GM21576 (cell line): ENCODE measurements around the gene ATP5ME.
A peak's percentile ranks its signal among the peaks of the same experiment; 100 is the strongest.
"Not testable (repeated sequence)": the region's sequence is repeated elsewhere in the genome, so short reads cannot be mapped to it uniquely, and the experiment has no call there.

Source experiments
- ATAC-seq: cut with Tn5 transposase; IDR thresholded peaks from one replicate; pipeline ENCODE4 v1.9.1; 2021; ENCODE audit warnings: mild to moderate bottlenecking, moderate library complexity; ENCODE audit not compliant: unreplicated experiment

Gene ATP5ME, protein sequence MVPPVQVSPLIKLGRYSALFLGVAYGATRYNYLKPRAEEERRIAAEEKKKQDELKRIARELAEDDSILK

DNA sequence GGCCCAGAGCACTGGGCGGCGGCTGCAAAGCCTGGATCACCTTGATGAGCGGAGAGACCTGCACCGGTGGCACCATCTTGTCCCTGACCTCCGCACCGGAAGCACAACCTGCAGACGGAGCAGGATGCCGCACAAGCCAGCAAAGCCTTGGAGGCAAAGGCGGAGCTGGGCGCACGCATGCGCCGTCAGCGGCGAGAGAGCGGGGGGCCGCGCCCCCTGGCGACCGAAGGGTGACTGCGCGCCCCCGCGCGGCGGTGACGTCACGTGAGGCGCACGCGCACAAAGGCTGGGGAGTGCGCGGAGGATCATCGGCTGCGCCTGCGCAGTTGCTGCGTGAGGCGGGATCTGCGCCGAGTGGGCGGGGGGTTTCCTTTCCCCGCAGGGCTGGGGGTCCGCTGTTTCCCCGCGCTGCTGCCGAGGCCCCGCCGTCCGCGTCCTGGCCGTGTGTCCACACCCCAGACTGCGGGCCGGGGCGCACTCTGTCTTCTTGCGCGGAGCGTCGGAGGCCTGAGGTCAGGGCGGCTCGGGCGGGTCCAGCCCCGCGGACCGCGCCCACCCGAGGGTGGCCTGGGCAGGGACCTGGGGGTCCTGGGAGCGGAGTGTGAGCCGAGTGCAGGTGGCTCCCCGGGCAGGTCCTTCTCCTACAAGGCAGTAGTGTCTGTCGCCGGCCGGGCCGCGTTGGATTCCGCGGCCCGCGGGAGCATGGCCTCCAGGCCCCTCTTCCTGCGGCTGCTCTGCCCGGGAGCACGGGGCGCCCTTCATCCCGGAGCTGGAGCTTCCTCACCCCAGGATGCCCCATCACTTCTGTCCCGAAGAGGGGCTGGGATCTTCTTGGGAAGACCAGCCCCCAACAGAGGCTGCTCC, at the start of gene ATP5ME, which contains the start of gene MYL5:
TSS of gene ATP5ME (minus strand) at position 105 of the 864 bp plus-strand sequence. CDS start at position 76, 29 bp downstream.
TSS of gene MYL5 (plus strand) at position 371 of the 864 bp plus-strand sequence. CDS start 3,485 bp downstream, outside the sequence.
- ATAC-seq = peak; percentile 73

DNA sequence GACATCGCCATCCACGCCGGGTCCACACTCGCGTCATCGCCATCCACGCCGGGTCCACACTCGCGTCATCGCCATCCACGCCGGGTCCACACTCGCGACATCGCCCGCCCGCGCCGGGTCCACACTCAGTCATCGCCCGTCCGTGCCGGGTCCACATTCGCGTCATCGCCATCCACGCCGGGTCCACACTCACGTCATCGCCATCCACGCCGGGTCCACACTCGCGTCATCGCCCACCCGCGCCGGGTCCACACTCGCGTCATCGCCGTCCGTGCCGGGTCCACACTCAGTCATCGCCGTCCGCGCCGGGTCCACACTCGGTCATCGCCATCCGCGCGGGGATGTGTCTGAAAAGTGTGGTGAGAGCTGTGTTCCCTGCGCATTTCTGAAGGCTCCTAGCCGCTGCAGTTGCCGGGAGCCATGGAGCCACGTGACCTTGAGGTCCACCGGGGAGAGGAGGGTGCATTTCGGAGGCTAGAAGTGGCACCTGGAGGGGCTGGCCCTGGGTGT, 48.8 kb upstream of the ATP5ME start:
- ATAC-seq = no peak

DNA sequence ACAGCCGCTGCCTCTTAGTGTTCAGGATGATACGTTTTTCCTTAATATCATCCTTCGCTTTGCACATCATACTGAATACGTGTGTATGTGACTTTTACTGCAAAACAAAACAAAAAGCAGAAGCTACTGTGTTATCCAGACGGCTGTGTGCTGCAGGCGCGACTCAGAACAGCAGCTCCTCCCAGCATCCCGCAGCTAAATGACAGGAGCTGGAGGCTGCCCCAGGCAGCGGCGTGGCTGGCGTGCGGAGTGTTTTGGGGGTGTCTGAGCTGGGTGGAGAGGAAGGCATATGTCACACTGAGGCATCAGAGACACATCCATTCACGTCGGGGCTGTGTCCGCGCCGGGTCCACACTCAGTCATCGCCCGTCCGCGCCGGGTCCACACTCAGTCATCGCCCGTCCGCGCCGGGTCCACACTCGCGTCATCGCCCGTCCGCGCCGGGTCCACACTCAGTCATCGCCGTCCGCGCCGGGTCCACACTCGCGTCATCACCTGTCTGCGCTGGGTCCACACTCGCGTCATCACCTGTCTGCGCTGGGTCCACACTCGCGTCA, 48.2 kb upstream of the ATP5ME start:
- ATAC-seq = no peak

DNA sequence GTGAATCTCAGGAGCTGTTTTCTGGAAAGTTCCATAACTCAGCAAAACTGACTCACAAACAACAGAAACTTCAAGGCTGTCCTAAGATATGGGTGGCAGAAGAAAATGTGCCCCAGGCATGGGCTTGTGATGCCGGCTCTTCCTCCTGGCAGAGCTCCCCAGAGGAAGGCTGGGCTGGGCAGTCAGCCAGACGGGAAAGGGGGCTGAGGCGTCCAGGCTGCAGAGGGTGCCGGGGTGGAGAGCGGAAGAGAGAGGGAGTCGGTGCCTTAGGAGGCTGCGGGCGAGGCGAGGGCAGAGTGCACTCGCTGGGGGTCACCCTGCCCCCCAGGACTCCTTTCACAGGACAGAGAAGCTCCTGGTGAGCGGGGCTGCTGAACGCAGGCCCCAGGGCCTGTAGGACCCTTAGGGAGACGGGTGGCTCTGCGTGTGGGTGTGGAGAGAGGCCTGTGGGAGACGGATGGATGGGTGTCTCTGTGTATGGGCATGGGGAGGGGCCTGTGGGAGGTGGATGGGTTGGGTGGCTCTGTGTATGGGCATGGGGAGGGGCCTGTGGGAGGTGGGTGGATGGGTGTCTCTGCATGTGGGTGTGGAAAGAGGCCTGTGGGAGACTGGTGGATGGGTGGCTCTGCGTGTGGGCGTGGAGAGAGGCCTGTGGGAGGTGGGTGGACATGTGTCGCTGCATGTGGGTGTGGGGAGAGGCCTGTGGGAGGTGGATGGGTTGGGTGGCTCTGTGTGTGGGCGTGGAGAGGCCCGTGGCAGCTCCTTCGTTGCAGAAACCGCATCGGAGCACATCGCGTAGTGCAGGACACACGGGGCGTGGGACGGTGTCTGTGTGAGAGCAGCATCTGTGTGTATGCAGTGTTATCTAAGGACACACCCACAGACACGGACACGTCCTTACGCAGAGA, 47.4 kb upstream of the ATP5ME start:
- ATAC-seq = no peak

DNA sequence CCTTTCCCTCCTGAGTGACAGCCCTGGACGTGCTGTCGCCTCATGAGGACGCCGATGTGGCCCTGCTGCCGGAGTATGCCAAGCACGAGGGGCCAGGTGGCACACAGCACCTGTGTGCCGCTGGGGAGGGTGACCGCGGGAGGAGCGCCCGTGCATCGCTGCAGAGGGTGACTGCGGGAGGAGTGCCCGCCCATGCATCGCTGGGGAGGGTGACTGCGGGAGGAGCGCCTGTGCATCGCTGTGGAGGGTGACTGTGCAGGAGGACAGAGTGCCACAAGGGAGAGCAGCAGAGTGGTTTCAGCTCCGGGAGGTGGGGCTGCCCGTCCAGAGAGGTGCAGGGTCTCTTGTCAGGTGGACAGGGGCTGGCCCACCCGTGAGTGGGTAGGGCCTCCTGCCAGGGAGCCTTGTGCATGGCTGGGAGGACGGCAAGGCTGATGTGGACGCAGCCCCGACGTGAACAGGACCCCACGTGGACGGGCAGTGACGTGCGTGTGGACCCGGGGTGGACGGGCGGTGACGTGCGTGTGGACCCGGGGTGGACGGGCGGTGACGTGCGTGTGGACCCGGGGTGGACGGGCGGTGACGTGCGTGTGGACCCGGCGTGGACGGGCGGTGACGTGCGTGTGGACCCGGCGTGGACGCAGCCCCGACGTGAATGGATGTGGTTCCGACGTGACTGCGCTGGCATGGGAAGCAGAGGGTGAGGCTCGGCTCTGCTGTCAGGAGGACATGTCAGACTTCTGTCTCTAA, 46.2 kb upstream of the ATP5ME start:
- no peak for ATAC-seq

DNA sequence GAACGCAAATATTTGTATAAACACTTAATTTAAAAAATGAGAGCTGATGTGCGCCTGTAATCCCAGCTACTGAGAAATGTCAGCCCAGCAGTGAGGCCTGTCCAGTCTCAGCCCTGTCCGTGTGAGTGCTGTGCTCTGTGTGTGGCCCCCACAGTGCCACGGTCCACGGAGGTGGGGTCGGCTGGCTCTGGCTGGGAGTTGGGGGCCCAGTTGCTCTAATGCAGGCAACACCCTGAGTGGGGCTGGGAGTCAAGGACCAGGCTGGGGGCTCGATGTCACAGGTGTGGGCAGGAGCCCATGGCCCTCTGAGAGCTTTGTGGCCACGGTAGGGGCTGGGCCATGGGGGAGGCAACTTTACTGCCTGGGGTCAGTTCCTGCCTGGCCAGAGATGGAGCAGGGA, 44.4 kb upstream of the ATP5ME start:
- ATAC-seq = no peak

DNA sequence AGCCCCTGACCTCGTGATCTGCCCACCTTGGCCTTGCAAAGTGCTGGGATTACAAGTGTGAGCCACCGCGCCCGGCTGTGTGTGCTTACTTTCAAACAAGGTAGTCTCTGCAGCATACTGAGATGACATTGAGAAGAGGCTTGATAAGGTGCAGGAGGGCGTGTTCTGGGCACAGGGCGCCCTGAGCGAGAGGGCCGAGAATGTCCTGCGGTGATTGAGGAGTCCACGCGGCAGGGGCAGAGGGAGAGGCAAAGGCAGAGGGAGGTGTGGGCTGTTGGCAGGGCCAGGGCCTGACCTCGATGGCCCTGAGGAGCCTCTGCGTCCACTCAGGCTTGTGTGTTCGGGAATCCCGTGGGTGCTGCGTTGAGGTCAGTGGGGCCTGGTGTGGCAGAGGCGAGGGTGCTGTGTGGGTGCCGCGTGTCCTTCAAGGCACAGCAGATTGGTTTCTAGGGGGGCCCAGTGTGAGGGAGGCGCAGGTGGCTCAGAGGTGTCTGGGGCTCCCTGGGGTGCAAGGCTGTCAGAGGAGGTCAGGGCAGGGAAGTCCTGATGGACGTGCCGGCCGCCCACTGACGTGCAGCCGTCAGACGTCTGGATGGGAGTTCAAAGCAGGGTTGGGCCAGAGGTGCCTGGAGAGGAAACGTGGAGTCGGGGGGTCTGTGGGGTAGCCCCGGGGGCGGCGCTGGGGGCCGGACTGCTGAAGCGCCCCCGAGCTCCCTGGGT, 43.7 kb upstream of the ATP5ME start:
- ATAC-seq = no peak

DNA sequence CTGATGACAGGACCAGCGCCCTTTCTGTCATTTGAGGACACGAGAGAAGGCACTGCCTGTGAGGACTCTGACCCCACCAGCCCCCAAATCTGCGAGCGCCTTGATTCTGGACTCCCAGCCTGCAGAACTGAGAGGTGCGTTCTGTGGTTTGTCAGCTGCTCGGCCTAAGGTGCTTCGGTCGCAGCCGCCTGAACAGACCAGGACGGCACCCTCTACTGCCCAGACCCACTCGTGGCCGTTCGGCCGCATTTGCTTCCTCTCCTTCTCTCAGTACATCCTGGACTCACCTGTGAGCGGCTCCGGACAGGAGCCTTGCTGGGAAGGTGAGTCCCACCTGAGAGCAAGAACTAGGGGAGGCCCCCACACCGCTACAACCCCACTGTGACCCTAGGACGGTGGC, 40.0 kb upstream of the ATP5ME start:
- no peak for ATAC-seq

DNA sequence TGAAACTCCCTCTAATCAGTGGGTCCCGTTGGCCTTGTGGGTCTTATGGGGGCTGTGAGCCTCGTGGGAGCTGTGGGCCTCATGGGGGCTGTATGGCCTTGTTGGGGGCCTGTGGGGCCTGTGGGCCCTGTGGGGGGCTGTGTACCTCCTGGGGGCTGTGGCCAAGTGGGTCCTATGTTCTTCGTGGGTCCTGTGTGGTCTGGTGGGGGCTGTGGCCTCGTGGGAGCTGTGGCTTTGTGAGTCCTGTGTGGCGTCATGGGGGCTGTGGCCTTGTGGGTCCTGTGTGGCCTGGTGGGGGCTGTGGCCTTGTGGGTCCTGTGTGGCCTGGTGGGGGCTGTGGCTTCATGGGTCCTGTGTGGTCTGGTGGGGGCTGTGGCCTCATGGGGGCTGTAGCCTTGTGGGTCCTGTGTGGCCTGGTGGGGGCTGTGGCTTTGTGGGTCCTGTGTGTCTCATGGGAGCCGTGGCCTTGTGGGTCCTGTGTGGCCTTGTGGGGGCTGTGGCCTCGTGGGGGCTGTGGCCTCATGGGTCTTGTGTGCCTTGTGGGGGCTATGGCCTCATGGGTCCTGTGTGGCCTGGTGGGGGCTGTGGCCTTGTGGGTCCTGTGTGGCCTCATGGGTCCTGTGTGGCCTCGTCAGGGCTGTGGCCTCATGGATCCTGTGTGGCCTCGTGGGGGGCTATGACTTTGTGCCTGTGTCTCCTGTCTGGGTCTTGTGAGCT, 39.0 kb upstream of the ATP5ME start:
- no peak for ATAC-seq

DNA sequence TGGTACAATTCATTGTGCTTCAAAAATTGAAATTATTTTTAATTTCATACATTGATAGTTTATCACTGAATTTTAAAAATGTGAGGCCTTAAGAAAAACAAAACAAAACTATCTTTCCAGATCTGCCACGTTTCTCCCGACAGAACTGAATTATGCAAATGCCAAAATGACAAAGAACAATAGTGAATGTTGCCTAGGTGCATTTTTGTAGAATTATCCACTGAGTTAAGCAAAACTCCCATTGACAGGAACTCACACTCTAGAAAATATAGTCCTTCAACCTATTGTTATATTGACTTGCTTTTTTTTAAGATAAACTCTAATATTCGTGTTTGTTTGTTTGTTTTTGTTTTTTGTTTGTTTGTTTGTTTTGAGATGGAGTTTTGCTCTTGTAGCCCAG, 38.0 kb upstream of the ATP5ME start:
- ATAC-seq = no peak

DNA sequence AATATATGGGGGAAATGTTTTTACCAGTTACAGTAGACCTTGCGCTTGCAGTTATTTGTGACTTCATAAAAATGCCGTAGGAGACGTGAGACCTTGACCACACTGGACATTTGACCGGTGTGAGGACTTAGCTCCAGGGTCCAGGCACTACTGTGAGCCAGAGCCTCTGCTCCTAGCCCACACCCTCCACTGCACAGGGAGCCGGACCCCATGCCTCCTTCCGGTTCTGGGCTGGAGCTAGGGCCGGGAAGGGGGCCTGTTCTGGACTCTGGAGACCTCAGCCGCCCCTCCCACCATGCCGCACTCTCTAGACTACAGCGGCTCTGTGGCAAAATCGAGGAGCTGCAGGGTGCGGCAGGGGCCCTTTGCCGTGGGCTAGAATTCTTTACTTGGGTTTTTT, 36.8 kb upstream of the ATP5ME start:
- ATAC-seq = no peak

DNA sequence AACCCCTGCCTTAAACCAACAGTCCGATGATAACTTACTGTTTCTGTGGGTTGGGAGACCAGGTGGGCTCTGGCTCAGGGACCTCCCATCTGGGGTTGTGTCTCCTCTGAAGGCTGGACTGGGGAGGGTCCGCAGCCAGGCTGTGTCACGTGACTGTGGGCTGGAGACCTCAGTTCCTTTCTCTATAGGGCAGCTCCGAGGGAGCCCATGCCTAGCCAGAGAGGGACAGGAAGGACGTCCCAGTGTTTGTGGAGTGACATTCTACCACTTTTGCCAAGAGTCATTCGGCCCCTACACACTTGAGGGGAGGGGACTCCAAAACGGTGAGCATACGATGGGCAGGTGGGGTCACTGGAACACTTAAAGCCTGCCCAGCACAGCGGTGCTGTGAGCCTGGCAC, 36.0 kb upstream of the ATP5ME start:
- no peak for ATAC-seq

DNA sequence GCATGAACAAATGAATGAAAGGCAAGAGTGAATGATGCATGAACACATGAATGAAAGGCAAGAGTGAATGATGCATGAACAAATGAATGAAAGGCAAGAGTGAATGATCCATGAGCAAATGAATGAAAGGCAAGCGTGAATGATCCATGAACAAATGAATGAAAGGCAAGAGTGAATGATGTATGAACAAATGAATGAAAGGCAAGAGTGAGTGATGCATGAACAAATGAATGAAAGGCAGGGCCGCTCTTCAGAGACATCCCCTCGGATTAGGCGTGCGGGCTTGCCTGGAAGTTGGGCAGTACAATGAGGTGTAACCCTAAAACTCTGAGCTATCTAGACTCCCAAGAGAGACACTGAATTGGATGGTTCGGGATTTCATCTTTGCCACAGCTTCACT, 35.3 kb upstream of the ATP5ME start:
- no peak for ATAC-seq

DNA sequence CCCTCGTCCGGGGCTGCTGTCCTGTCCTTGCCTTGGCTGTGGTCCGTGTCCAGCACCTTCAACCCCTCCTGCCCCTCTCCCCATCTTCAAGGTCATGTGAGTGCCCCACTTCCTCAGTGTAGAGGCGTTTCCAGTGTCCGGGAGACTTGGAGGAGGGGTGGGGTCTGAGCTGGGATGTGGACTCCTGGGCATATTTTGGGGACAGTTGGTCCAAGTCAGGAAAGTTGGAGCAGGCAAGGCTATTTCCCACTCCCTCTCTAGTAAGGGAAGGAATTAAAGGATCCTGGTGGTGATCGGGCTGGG, 34.5 kb upstream of the ATP5ME start:
- ATAC-seq = no peak

DNA sequence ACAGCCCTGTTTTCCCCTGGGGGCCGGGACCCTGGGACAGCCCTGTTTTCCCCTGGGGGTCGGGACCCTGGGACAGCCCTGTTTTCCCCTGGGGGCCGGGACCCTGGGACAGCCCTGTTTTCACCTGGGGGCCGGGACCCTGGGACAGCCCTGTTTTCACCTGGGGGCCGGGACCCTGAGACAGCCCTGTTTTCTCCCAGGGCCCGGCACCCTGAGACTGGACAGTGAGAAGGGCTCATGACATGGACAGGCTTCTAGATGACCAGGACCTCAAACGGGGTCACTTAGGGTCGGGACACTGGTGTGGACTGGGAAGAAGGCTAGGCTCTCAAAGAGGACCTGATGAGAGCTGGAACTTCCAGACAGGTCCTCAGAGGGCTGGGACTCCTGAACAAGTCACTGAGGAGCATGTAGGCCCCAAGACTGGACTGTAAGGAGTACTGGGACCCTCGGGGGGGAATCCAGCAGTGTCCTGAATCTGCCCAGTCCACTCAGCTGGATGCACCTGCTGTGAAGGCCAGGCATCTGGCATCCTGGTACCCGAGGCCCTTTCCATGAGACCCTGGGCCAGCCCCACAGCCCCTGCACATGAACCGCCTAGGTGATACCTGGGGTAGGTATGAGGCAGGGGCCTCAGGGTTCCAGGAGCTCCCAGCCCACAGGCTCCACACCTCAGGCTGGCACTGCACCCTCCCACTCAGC, 34.0 kb upstream of the ATP5ME start:
- no peak for ATAC-seq

DNA sequence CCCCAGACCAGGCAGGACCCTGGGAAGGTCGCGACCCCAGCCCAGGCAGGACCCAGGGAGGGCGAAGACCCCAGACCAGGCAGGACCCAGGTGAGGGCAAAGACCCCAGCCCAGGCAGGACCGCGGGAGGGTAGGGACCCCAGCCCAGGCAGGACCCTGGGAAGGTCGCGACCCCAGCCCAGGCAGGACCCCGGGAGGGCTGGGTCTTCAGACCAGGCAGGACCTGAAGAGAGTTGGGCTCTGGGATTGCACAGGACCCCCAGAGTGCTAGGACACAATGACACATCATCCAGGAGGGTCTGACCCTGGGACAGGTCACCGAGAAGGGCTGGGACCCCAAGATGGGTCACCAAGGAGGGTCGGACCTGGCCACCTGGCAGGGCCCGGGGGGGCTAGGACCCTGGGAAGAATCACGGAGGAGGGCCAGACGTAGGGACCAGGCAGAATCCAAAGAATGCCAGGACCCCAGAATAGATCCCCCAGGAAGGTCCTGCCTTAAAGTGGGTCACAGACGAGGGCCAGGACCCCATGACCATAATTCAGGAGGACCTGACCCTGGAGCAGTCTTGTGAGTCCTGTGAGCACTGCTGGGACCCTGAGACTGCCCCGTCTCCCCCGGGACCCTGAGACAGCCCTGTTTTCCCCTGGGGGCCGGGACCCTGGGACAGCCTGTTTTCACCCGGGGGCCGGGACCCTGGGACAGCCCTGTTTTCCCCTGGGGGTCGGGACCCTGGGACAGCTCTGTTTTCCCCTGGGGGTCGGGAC, 32.9 kb upstream of the ATP5ME start:
- no peak for ATAC-seq

DNA sequence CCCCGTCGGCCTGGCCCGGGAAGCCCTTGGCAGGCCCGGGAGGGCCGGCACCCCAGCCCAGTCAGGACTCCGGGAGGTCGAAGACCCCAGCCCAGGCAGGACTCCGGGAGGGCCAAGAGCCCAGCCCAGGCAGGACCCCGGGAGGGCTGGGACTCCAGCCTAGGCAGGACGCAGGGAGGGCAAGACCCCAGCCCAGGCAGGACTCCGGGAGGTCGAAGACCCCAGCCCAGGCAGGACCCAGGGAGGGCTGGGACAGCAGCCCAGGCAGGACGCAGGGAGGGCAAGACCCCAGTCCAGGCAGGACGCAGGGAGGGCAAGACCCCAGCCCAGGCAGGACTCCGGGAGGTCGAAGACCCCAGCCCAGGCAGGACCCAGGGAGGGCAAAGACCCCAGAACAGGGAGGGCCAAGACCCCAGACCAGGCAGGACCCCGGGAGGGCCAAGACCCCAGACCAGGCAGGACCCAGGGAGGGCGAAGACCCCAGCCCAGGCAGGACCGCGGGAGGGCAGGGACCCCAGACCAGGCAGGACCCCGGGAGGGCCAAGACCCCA, 32.1 kb upstream of the ATP5ME start:
- not testable (repeated sequence) for ATAC-seq
